Activated CD4-positive, alpha-beta T cell treated with anti-CD3 and anti-CD28 coated beads, Interleukin-2, amount 10 ng/mL, durations not matched to agents 7 days and 5 days (primary cell): ENCODE measurements around the gene LRGUK. TPM values are rescaled to one million over a fixed set of nuclear protein-coding genes. Genes with fewer than 3 reads are reported as not detected.

ENCODE experiments used
- CTCF ChIA-PET: fragments of 350-600 bp; sonication (Branson Sonifier 250); formaldehyde crosslinking; loops from one replicate; lab custom pipeline; 2021; ENCODE audit warnings: antibody characterized with exemption; lab: Charles Lee
- POLR2A ChIA-PET: fragments of 350-600 bp; sonication (Branson Sonifier 250); formaldehyde crosslinking; loops from one replicate; lab custom pipeline; 2021; ENCODE audit warnings: antibody characterized with exemption; lab: Charles Lee
- DNase-seq: peaks from one replicate; pipeline ENCODE4 v3.0.0-alpha.2; 2020
- H3K27ac Mint-ChIP-seq: one replicate; pipeline ENCODE4 v1.8.0; 2021; ENCODE audit warnings: mild to moderate bottlenecking, moderate library complexity, mixed read lengths
- H3K27me3 Mint-ChIP-seq: one replicate; pipeline ENCODE4 v1.8.0; 2021; ENCODE audit warnings: mixed read lengths
- H3K36me3 Mint-ChIP-seq: one replicate; pipeline ENCODE4 v1.8.0; 2021; ENCODE audit warnings: low read depth, mixed read lengths
- H3K4me1 Mint-ChIP-seq: one replicate; pipeline ENCODE4 v1.8.0; 2021; ENCODE audit warnings: mixed read lengths
- H3K4me3 Mint-ChIP-seq: one replicate; pipeline ENCODE4 v1.8.0; 2021; ENCODE audit warnings: mild to moderate bottlenecking, moderate library complexity, mixed read lengths
- H3K9me3 Mint-ChIP-seq: one replicate; pipeline ENCODE4 v1.8.0; 2021; ENCODE audit warnings: mixed read lengths
- total RNA-seq, 2 experiments: library from RNA; stranded (reverse); gene quantifications; one replicate each; pipeline ENCODE4 v1.2.3, GENCODE V29; 2021

LRGUK gene
- total RNA-seq, 2 experiments from 2014 or later, result 0.17 to 0.25 TPM

DNA sequence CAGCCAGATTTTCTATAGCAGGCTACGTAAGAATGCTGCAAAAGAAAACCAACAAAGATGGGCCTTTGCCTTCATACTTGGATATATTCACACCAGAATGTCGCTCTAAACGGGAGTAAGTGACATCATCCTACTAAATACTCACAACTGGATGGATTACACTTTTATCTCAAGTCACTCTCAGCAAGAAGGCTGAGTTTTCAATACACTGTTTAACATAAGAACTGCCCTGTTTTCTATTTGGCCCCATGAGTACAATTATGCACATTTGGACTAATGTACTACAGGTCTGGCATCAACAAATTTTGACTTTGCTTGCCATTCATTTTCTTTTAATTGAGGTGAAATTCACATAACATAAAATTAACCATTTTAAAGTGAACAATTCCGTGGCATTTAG is 181.4 kb downstream of the LRGUK start:
- H3K36me3 Mint-ChIP-seq, result peaks cover 16% of the 10 kb centered on the region
- H3K9me3 Mint-ChIP-seq, result no peaks in the 10 kb centered on the region
- ChIA-PET POLR2A (no interaction called here), CTCF (no interaction called here)
- peaks cover 9% of the 10 kb centered on the region for H3K4me1 Mint-ChIP-seq
- DNase-seq, result no peak
- no peak overlapping the region for H3K4me3 Mint-ChIP-seq
- no peaks in the 10 kb centered on the region for H3K27me3 Mint-ChIP-seq
- no peak overlapping the region for H3K27ac Mint-ChIP-seq

DNA sequence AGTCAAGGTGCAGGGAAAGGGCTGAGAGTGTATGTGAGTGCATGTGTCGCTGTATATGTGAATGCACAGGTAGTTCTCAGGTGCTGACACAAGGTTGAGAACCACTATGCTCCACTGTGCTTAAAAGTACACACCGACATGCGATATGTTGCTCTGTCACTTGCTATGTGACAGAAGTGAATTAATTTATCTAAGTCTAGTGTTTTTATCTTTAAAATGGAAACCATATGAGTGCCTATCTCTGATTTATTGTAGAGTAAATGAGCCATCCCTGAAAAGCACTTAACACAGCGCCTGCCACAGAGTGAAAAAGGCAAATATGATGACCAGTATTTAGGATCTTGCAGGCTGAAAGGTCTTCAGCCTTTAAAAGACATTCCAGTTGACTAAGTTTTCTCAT is 184.7 kb downstream of the LRGUK start:
- ChIA-PET POLR2A (no interaction called here), CTCF (no interaction called here)
- Mint-ChIP-seq H3K4me1 (peaks cover 22% of the 10 kb centered on the region), H3K36me3 (peaks cover 8% of the 10 kb centered on the region), H3K27me3 (no peaks in the 10 kb centered on the region), H3K27ac (no peak overlapping the region), H3K9me3 (no peaks in the 10 kb centered on the region), H3K4me3 (no peak overlapping the region)
- no peak for DNase-seq

DNA sequence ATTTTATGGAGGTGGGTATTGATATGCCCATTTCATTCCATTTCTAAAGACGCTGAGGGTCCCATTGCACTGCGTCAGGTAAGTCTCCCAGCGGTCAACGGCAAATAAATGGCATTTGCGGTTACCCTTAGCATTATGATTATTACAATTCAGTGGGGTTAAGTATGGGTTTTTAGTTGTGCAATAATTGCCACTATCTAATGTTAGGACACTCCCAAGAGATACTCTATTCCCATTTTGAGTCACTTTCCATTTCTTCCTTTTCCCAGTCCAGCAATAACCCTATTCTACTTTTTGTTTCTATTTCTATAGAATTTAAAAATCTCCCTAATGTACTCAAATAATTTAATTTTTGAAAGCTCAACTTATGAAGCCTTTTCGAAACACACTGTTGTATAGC is 185.6 kb downstream of the LRGUK start:
- H3K27ac Mint-ChIP-seq, result no peak overlapping the region
- DNase-seq, result no peak
- no peaks in the 10 kb centered on the region for H3K9me3 Mint-ChIP-seq
- peaks cover 8% of the 10 kb centered on the region for H3K36me3 Mint-ChIP-seq
- peaks cover 32% of the 10 kb centered on the region for H3K4me1 Mint-ChIP-seq
- H3K4me3 Mint-ChIP-seq, result no peak overlapping the region
- ChIA-PET POLR2A (interaction anchor here (0.6 kb wide), 1 partner anchor 190 kb away, joined by 4 read pairs; no protein-coding TSS in a partner anchor), CTCF (interaction anchor here (1.1 kb wide), 1 partner anchor 45 kb away, joined by 3 read pairs; no protein-coding TSS in a partner anchor)
- no peaks in the 10 kb centered on the region for H3K27me3 Mint-ChIP-seq

DNA sequence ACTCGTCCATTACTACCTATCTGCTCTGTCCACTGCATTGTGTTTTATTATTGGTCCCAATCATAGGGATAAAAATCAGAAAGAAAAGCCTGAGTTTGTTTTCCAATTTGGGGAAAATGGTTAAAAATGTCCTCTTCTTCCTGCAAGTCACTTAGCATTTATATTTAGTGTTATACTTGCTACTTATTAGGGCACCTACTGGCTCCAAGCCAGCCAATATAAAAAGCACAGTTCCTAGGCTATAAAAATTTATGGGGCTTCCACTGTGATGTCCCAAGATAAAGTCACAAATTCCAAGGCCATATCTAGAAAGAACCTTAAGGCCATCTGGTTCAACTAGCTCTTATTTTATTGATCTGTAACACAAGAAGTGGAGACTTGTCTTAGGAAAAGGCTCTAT is 186.4 kb downstream of the LRGUK start:
- no peak overlapping the region for H3K4me3 Mint-ChIP-seq
- peaks cover 8% of the 10 kb centered on the region for H3K36me3 Mint-ChIP-seq
- ChIA-PET CTCF (interaction anchor here (1.1 kb wide), 1 partner anchor 44 kb away, joined by 3 read pairs; no protein-coding TSS in a partner anchor), POLR2A (no interaction called here)
- H3K9me3 Mint-ChIP-seq, result no peaks in the 10 kb centered on the region
- no peak overlapping the region for H3K27ac Mint-ChIP-seq
- peaks cover 33% of the 10 kb centered on the region for H3K4me1 Mint-ChIP-seq
- no peak for DNase-seq
- no peaks in the 10 kb centered on the region for H3K27me3 Mint-ChIP-seq

Other genes starting within 250 kb of the LRGUK start
- 10 to 100 TPM; 15.2 to 18.4 TPM for gene SLC35B4, start 189.6 kb downstream of the LRGUK start, total RNA-seq